NCI-H345 treated with DMSO at 0.1 percent for 48 hours (cell line): ENCODE results near the gene TNFRSF17.
"Not testable (repeated sequence)": the region's sequence is repeated elsewhere in the genome, so short reads cannot be mapped to it uniquely, and the experiment has no call there.

ENCODE experiments used
- DNase-seq: peaks from one replicate; lab custom pipeline; 2025; ENCODE audit not compliant: unreplicated experiment; lab: John Stamatoyannopoulos, UW

TNFRSF17 gene

GRCh38 chr16:11970292-11970691, 5.3 kb downstream of the TNFRSF17 start:
- DNase-seq, result not testable (repeated sequence)

- DNase-seq, result no peak
These were observed 7.1 kb downstream of the TNFRSF17 start for GRCh38 chr16:11972128-11972527.

GRCh38 chr16:11973070-11973469, 8.1 kb downstream of the TNFRSF17 start:
- no peak for DNase-seq

- no peak for DNase-seq
These were observed 11.9 kb downstream of the TNFRSF17 start for GRCh38 chr16:11976850-11977375.

GRCh38 chr16:11977376-11978041, 12.5 kb downstream of the TNFRSF17 start:
- DNase-seq, result no peak

GRCh38 chr16:11978080-11978479, 13.1 kb downstream of the TNFRSF17 start:
- no peak for DNase-seq

- DNase-seq, result no peak
These were observed 14.1 kb downstream of the TNFRSF17 start for GRCh38 chr16:11979013-11979672.

GRCh38 chr16:11980136-11980844, 15.3 kb downstream of the TNFRSF17 start:
- DNase-seq, result no peak

GRCh38 chr16:11985250-11985649, 20.2 kb downstream of the TNFRSF17 start:
- DNase-seq, result no peak

GRCh38 chr16:11986521-11987057, 21.6 kb downstream of the TNFRSF17 start:
- DNase-seq, result no peak

- DNase-seq, result no peak
These were observed 23.4 kb downstream of the TNFRSF17 start for GRCh38 chr16:11988258-11988978.

GRCh38 chr16:11990702-11991390, 25.8 kb downstream of the TNFRSF17 start:
- DNase-seq, result no peak

- no peak for DNase-seq
These were observed 27.1 kb downstream of the TNFRSF17 start for GRCh38 chr16:11992008-11992584.

- DNase-seq, result no peak
These were observed 27.8 kb downstream of the TNFRSF17 start for GRCh38 chr16:11992586-11993524.

GRCh38 chr16:11994143-11995119, 29.4 kb downstream of the TNFRSF17 start:
- DNase-seq, result no peak

GRCh38 chr16:11996433-11997330, 31.7 kb downstream of the TNFRSF17 start:
- no peak for DNase-seq

- no peak for DNase-seq
These were observed 35.0 kb downstream of the TNFRSF17 start for GRCh38 chr16:12000032-12000431.
